IMR-90 (cell line): ENCODE measurements around the gene ALAD.

Experiments used
- CEBPB ChIP-seq: IDR thresholded peaks from 2 replicates; pipeline ENCODE4 v1.6.1; 2012; ENCODE audit warnings: low read depth, low read length, improper control_type of control experiment
- CHD1 ChIP-seq: IDR thresholded peaks from 2 replicates; pipeline ENCODE4 v1.6.1; 2012; ENCODE audit warnings: low read depth, low read length, improper control_type of control experiment
- FOS ChIP-seq: fragments of 150-350 bp; IDR thresholded peaks from 2 replicates; pipeline ENCODE4 v1.6.1; 2016; ENCODE audit warnings: low read depth, low read length
- MAFK ChIP-seq: IDR thresholded peaks from 2 replicates; pipeline ENCODE4 v1.6.1; 2012; ENCODE audit warnings: low read depth, low read length, improper control_type of control experiment
- MAZ ChIP-seq: IDR thresholded peaks from 2 replicates; pipeline ENCODE4 v1.6.1; 2012; ENCODE audit warnings: low read depth, mild to moderate bottlenecking, low read length, improper control_type of control experiment, moderate library complexity, borderline replicate concordance
- MXI1 ChIP-seq: IDR thresholded peaks from 2 replicates; pipeline ENCODE4 v1.6.1; 2012; ENCODE audit warnings: low read depth, mild to moderate bottlenecking, low read length, moderate library complexity, borderline replicate concordance
- POLR2A ChIP-seq: IDR thresholded peaks from 2 replicates; pipeline ENCODE4 v1.6.1; 2012; ENCODE audit warnings: mild to moderate bottlenecking, low read depth, low read length
- RAD21 ChIP-seq: IDR thresholded peaks from 2 replicates; pipeline ENCODE4 v1.6.1; 2012; ENCODE audit warnings: low read length, improper control_type of control experiment
- RFX5 ChIP-seq: IDR thresholded peaks from 2 replicates; pipeline ENCODE4 v1.8.0; 2012; ENCODE audit warnings: low read depth, mild to moderate bottlenecking, low read length, moderate library complexity
- SMC3 ChIP-seq: fragments of 150-350 bp; IDR thresholded peaks from 2 replicates; pipeline ENCODE4 v1.6.1; 2016; ENCODE audit warnings: low read depth, mild to moderate bottlenecking, antibody characterized with exemption, low read length, moderate library complexity
- TF ChIP-seq, protein P1 (sequence below): conservative IDR thresholded peaks from 2 replicates; pipeline ENCODE4 v1.5.1; 2012; ENCODE audit warnings: mild to moderate bottlenecking, low read depth, low read length, improper control_type of control experiment
- TF ChIP-seq, protein P2 (sequence below): fragments of 150-350 bp; IDR thresholded peaks from 2 replicates; pipeline ENCODE4 v1.6.1; 2017; ENCODE audit warnings: mild to moderate bottlenecking, antibody characterized with exemption, low read length, low read depth

DNA sequence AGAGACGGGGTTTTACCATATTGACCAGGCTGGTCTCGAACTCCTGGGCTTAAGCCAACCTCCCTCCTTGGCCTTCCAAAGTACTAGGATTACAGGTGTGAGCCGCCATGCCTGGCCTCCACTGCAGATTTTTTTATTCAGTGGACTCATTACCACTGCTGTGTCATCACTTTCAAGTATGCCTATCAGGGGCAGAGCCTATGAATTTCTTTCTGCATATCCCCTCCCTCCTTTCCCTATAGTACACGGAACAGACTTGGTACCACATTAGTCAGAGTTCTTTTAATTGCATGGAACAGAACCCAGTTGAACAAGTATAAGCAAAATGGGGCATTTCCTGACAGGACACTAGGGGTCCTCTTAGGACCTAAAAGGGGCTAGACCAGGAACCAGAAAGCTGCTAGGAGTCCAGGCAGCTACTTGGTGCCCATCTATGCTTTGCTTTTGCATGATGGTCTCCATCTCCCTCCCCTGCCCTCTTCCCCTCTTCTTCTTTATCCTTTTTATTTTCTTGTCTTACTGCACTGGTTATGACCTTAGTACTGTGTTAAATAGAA lies 46.0 kb downstream of the ALAD start:
- TF ChIP-seq, protein P1, sequence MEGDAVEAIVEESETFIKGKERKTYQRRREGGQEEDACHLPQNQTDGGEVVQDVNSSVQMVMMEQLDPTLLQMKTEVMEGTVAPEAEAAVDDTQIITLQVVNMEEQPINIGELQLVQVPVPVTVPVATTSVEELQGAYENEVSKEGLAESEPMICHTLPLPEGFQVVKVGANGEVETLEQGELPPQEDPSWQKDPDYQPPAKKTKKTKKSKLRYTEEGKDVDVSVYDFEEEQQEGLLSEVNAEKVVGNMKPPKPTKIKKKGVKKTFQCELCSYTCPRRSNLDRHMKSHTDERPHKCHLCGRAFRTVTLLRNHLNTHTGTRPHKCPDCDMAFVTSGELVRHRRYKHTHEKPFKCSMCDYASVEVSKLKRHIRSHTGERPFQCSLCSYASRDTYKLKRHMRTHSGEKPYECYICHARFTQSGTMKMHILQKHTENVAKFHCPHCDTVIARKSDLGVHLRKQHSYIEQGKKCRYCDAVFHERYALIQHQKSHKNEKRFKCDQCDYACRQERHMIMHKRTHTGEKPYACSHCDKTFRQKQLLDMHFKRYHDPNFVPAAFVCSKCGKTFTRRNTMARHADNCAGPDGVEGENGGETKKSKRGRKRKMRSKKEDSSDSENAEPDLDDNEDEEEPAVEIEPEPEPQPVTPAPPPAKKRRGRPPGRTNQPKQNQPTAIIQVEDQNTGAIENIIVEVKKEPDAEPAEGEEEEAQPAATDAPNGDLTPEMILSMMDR: peak; percentile 30; the same call in 1 of the 2 replicates
- TF ChIP-seq RAD21: peak; percentile 24; the same call in 1 of the 2 replicates
- no peak for TF ChIP-seq MXI1
- TF ChIP-seq MAZ: no peak
- TF ChIP-seq POLR2A: no peak
- no peak for TF ChIP-seq SMC3
- TF ChIP-seq MAFK: 0 out of 2 replicates have a peak, but pooled peaks have one; percentile 5
- TF ChIP-seq CHD1: no peak
- TF ChIP-seq, protein P2, sequence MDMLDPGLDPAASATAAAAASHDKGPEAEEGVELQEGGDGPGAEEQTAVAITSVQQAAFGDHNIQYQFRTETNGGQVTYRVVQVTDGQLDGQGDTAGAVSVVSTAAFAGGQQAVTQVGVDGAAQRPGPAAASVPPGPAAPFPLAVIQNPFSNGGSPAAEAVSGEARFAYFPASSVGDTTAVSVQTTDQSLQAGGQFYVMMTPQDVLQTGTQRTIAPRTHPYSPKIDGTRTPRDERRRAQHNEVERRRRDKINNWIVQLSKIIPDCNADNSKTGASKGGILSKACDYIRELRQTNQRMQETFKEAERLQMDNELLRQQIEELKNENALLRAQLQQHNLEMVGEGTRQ: no peak
- no peak for TF ChIP-seq RFX5
- no peak for TF ChIP-seq CEBPB
- TF ChIP-seq FOS: no peak
